SU-DHL-6 (cell line): ENCODE results near the gene DBX1.

ENCODE experiments used
- CTCF ChIP-seq: fragments of 200-600 bp; sonication (generic); IDR thresholded peaks from one replicate; pipeline ENCODE4 v1.5.1; 2017; ENCODE audit warnings: antibody characterized with exemption, mild to moderate bottlenecking, low read length, moderate library complexity; ENCODE audit not compliant: insufficient read depth, poor library complexity, severe bottlenecking
- EZH2phosphoT487 ChIP-seq: fragments of 200-600 bp; sonication (generic), shearing (Covaris generic); conservative IDR thresholded peaks from 2 replicates; pipeline ENCODE4 v1.6.1; 2018; ENCODE audit warnings: mild to moderate bottlenecking, antibody characterized with exemption, low read length, moderate library complexity, mixed read lengths

- no peak for TF ChIP-seq CTCF
- no peak for TF ChIP-seq EZH2phosphoT487
Observed at GRCh38 chr11:20113149-20113438, 47.2 kb downstream of the DBX1 start.
